H1 (cell line): Measurements from ENCODE around the gene THBS1. TPM values are rescaled to one million over a fixed set of nuclear protein-coding genes. Genes with fewer than 3 reads are reported as not detected.

Source experiments
- CTCF ChIA-PET: fragments of 300-600 bp; sonication (Branson Sonifier 250); formaldehyde crosslinking; loops from one replicate; lab custom pipeline; 2021; ENCODE audit not compliant: partially characterized antibody; lab: Charles Lee
- POLR2A ChIA-PET: fragments of 300-600 bp; sonication (Branson Sonifier 250); formaldehyde crosslinking; loops from one replicate; lab custom pipeline; 2021; ENCODE audit warnings: inconsistent platforms; ENCODE audit not compliant: partially characterized antibody; lab: Charles Lee
- DNase-seq, 2 experiments: peaks; one replicate each; pipeline versions ENCODE4 v3.0.0 to v3.0.0-alpha.2; 2010 to 2022; ENCODE audit warnings: low spot score in 2 of 2, low read depth in 1 of 2, mixed read lengths in 1 of 2
- FAIRE-seq: peaks from 2 replicates; lab custom pipeline; 2011; peaks lifted over from hg19 to GRCh38; lab: Jason Lieb, UNC
- H2AFZ ChIP-seq: 2 replicates; pipeline ENCODE4 v1.8.1; 2012; ENCODE audit warnings: low read length, inconsistent platforms
- H2AK5ac ChIP-seq: 2 replicates; pipeline ENCODE4 v1.6.1; 2013; ENCODE audit warnings: low read depth, low read length
- H2BK120ac ChIP-seq: replicated peaks from 2 replicates; pipeline ENCODE3; 2013; ENCODE audit warnings: low read depth, low read length, inconsistent platforms
- H2BK12ac ChIP-seq: 2 replicates; pipeline ENCODE4 v1.6.1; 2013; ENCODE audit warnings: low read depth, low read length
- H2BK15ac ChIP-seq: 2 replicates; pipeline ENCODE4 v1.6.1; 2013; ENCODE audit warnings: low read length
- H2BK20ac ChIP-seq: 2 replicates; pipeline ENCODE4 v1.6.1; 2013; ENCODE audit warnings: low read length
- H2BK5ac ChIP-seq: 2 replicates; pipeline ENCODE4 v1.6.1; 2013; ENCODE audit warnings: low read depth, low read length
- H3K14ac ChIP-seq: 2 replicates; pipeline ENCODE4 v1.6.1; 2013; ENCODE audit warnings: inconsistent platforms; ENCODE audit not compliant: insufficient read length
- H3K18ac ChIP-seq: 2 replicates; pipeline ENCODE4 v1.6.1; 2013; ENCODE audit warnings: low read length; ENCODE audit errors: extremely low read depth
- H3K23ac ChIP-seq: 2 replicates; pipeline ENCODE4 v1.6.1; 2013; ENCODE audit warnings: inconsistent platforms; ENCODE audit not compliant: insufficient read length
- H3K23me2 ChIP-seq: 2 replicates; pipeline ENCODE4 v1.6.1; 2013; ENCODE audit warnings: low read depth, low read length
- H3K27ac ChIP-seq: 2 replicates; pipeline ENCODE4 v1.6.1; 2011; ENCODE audit warnings: low read depth, low read length, inconsistent platforms
- H3K27me3 ChIP-seq, 4 experiments: replicated peaks in 1 of 4; 1 replicate in 1 of 4; 2 replicates in 3 of 4; pipeline versions ENCODE4 v1.6.1 to v1.8.1; 2011 to 2013; ENCODE audit warnings: low read length in 3 of 4, mild to moderate bottlenecking in 3 of 4, inconsistent platforms in 2 of 4, mixed read lengths in 2 of 4, moderate library complexity in 1 of 4; ENCODE audit not compliant: control insufficient read depth in 3 of 4, insufficient read depth in 3 of 4; ENCODE audit errors: extremely low read depth in 1 of 4
- H3K36me3 ChIP-seq, 4 experiments: 2 replicates each; pipeline versions ENCODE4 v1.6.1 to v1.8.1; 2011 to 2013; ENCODE audit warnings: mild to moderate bottlenecking in 4 of 4, low read length in 3 of 4, moderate library complexity in 2 of 4, control low read depth in 1 of 4, inconsistent platforms in 1 of 4; ENCODE audit not compliant: insufficient read depth in 4 of 4, control insufficient read depth in 2 of 4
- H3K4ac ChIP-seq: replicated peaks from 2 replicates; pipeline ENCODE3; 2013; ENCODE audit warnings: low read length, low read depth, mixed read lengths, inconsistent platforms; ENCODE audit not compliant: insufficient read length
- H3K4me1 ChIP-seq, 4 experiments: replicated peaks in 1 of 4; 1 replicate in 1 of 4; 2 replicates in 3 of 4; pipeline versions ENCODE4 v1.6.1 to v1.8.1; 2011 to 2013; ENCODE audit warnings: low read length in 3 of 4, inconsistent platforms in 2 of 4, mixed read lengths in 1 of 4; ENCODE audit not compliant: insufficient read depth in 4 of 4, control insufficient read depth in 3 of 4
- H3K4me2 ChIP-seq, 2 experiments: 2 replicates each; pipeline versions ENCODE4 v1.6.1 to v1.8.1; 2011 to 2013; ENCODE audit warnings: low read depth in 2 of 2, low read length in 2 of 2, control low read depth in 1 of 2, inconsistent platforms in 1 of 2, mild to moderate bottlenecking in 1 of 2; ENCODE audit not compliant: insufficient read depth in 1 of 2
- H3K4me3 ChIP-seq, 4 experiments: fragments of 200-600, 300-600 bp in 1 of 4; sonication (generic), shearing (Covaris generic), sonication (Bioruptor Twin) in 1 of 4; 2 replicates each; pipeline versions ENCODE4 v1.5.1 to v1.8.1; 2011 to 2016; ENCODE audit warnings: low read length in 4 of 4, low read depth in 3 of 4, control low read depth in 2 of 4, inconsistent platforms in 2 of 4, mild to moderate bottlenecking in 2 of 4, mixed read lengths in 1 of 4, moderate library complexity in 1 of 4; ENCODE audit not compliant: insufficient read depth in 2 of 4; ENCODE audit errors: extremely low read depth in 1 of 4
- H3K56ac ChIP-seq: replicated peaks from 2 replicates; pipeline ENCODE3; 2013; ENCODE audit warnings: low read depth, mild to moderate bottlenecking, mixed read lengths, low read length, inconsistent platforms; ENCODE audit not compliant: insufficient read length
- H3K79me1 ChIP-seq: 2 replicates; pipeline ENCODE4 v1.6.1; 2013; ENCODE audit warnings: low read depth, low read length, control low read depth
- H3K79me2 ChIP-seq, 2 experiments: 2 replicates each; pipeline versions ENCODE4 v1.6.1 to v1.8.1; 2012 to 2013; ENCODE audit warnings: low read length in 2 of 2, mild to moderate bottlenecking in 2 of 2, inconsistent platforms in 1 of 2; ENCODE audit not compliant: insufficient read depth in 2 of 2, control insufficient read depth in 1 of 2
- H3K9ac ChIP-seq, 4 experiments: replicated peaks in 1 of 4; 1 replicate in 1 of 4; 2 replicates in 3 of 4; pipeline versions ENCODE4 v1.6.1 to v1.8.1; 2011 to 2013; ENCODE audit warnings: low read depth in 3 of 4, low read length in 3 of 4, control low read depth in 2 of 4, mild to moderate bottlenecking in 2 of 4, moderate library complexity in 2 of 4, inconsistent platforms in 1 of 4; ENCODE audit errors: extremely low read depth in 1 of 4
- H3K9me3 ChIP-seq, 2 experiments: 2 replicates each; pipeline versions ENCODE4 v1.6.1 to v1.8.1; 2012 to 2013; ENCODE audit warnings: mild to moderate bottlenecking in 2 of 2, moderate library complexity in 2 of 2, control low read depth in 1 of 2, inconsistent platforms in 1 of 2, low read depth in 1 of 2, low read length in 1 of 2, mixed read lengths in 1 of 2; ENCODE audit not compliant: insufficient read depth in 2 of 2
- H4K20me1 ChIP-seq, 2 experiments: replicated peaks in 1 of 2; 2 replicates each; pipeline versions ENCODE3 to v1.8.1; 2011 to 2013; ENCODE audit warnings: inconsistent platforms in 2 of 2, low read length in 2 of 2, mild to moderate bottlenecking in 1 of 2; ENCODE audit not compliant: insufficient read depth in 2 of 2, control insufficient read depth in 1 of 2
- H4K5ac ChIP-seq: 2 replicates; pipeline ENCODE4 v1.6.1; 2013; ENCODE audit warnings: low read length, low read depth, mixed read lengths, inconsistent platforms; ENCODE audit not compliant: insufficient read length
- H4K8ac ChIP-seq: 2 replicates; pipeline ENCODE4 v1.8.0; 2013; ENCODE audit warnings: mild to moderate bottlenecking, moderate library complexity, low read length, inconsistent platforms; ENCODE audit not compliant: insufficient read depth; ENCODE audit errors: extremely low read depth
- H4K91ac ChIP-seq: replicated peaks from 2 replicates; pipeline ENCODE3; 2013; ENCODE audit warnings: low read length, mixed read lengths, inconsistent platforms; ENCODE audit not compliant: insufficient read length
- GABPA ChIP-seq: IDR thresholded peaks from 2 replicates; pipeline ENCODE4 v1.6.1; 2011; ENCODE audit warnings: mild to moderate bottlenecking, low read length, moderate library complexity, borderline replicate concordance; ENCODE audit not compliant: insufficient read depth
- POLR2A ChIP-seq, 2 experiments: IDR thresholded peaks; 1 replicate in 1 of 2; 2 replicates in 1 of 2; pipeline ENCODE4 v1.6.1; 2011; ENCODE audit warnings: low read depth in 2 of 2, low read length in 2 of 2, mild to moderate bottlenecking in 2 of 2; ENCODE audit errors: control extremely low read depth in 1 of 2
- POLR2AphosphoS5 ChIP-seq: IDR thresholded peaks from 2 replicates; pipeline ENCODE4 v1.6.1; 2011; ENCODE audit warnings: low read depth, low read length
- whole genome bisulfite sequencing, 2 experiments: shearing (Covaris generic) in 1 of 2; methylation state at CpG; one replicate each; pipeline versions ENCODE4 v1.1.6 to v1.1.7; 2013 to 2015; ENCODE audit warnings: low lambda C conversion rate in 2 of 2, mixed read lengths in 2 of 2, inconsistent platforms in 1 of 2, low coverage in 1 of 2, missing lambda C conversion rate in 1 of 2; ENCODE audit not compliant: insufficient replicate concordance in 2 of 2, insufficient coverage in 1 of 2, insufficient read length in 1 of 2; ENCODE audit errors: extremely low coverage in 1 of 2, missing lambda C conversion rate in 1 of 2; 5-methylcytosine and 5-hydroxymethylcytosine counted together
- polyA plus RNA-seq, 7 experiments: library from polyadenylated mRNA; depleted of rRNA in 3 of 7; stranded (reverse) in 5 of 7; unstranded in 2 of 7; fragments of >200 nt in 5 of 7; fragments of 200-250 nt in 2 of 7; gene quantifications; 1 replicate in 5 of 7; 2 replicates in 1 of 7; 4 replicates in 1 of 7; pipeline versions ENCODE4 v1.2.1 to v1.2.3, GENCODE V29; 2011 to 2013; ENCODE audit warnings: missing spikeins in 2 of 7, mixed read lengths in 2 of 7
- total RNA-seq: library from RNA; stranded (reverse); fragmentation: NEBNext Ultra II Directional; extraction: Animal tissue kit (Norgen Biotek cat#: 25700); gene quantifications from 2 replicates; pipeline ENCODE4 v1.2.1, GENCODE V29; 2021

The THBS1 gene
- total and polyA plus RNA-seq, 2 of the 8 experiments (the other 6 are each of a cell fraction or from before 2014, with no cell fraction given), result 10.3 to 63.3 TPM

DNA sequence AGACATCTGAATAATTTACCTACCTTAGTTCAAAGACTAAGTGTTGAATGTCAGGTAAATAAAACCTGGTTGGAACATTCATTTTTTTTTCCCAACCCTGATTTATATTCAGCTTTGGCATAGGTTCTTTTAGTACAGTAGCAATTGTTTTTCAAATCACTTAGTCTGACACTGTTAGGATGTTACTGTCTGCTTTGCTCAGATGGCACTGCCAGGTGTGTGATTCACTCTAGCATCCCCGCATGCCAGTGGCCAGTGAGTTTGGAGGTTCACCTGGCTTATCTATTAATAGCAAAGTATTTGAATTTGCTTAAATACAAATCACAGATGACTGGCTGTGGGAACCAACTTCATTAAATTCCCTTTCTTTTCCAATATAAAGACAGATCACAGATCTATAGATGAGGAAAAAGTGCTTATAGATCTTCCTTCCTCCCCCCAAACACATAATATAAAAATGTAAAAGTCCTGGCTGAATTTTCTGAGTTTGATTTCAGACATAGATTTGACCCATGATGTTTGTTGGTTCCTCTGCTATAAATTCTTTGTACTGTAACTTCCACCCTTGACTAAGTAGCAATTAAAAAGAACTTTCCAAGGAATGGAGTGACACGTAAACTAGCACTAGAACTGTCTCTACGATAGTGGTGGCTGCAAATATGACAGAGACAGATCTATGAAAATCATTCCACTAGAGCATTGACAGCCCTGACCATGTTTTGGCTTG lies 3.9 kb downstream of the THBS1 start:
- Histone ChIP-seq H3K4me3 (no peak overlapping the region), H3K23me2 (peaks cover 9% of the 10 kb centered on the region), H3K36me3 (peaks cover 47 to 73% (median 65%) of the 10 kb centered on the region in 4 experiments), H3K23ac (no peak overlapping the region), H2AFZ (no peak overlapping the region), H3K27ac (no peak overlapping the region), H3K9me3 (no peaks in the 10 kb centered on the region), H3K14ac (no peak overlapping the region), H2BK12ac (no peak overlapping the region), H3K4me1 (peaks cover 4 to 14% (median 9%) of the 10 kb centered on the region in 4 experiments), H4K20me1 (peaks cover 0 to 2% of the 10 kb centered on the region in 2 experiments), H4K8ac (no peak overlapping the region), H2BK5ac (no peak overlapping the region), H2AK5ac (no peak overlapping the region), H3K79me1 (0 out of 2 replicates have a peak, but pooled peaks cover 3% of the 10 kb centered on the region), H3K9ac (no peak overlapping the region; a peak in 1 of 7 replicates), H4K91ac (no peak overlapping the region), H3K27me3 (no peaks in the 10 kb centered on the region; a peak in 1 of 7 replicates), H2BK15ac (no peak overlapping the region), H4K5ac (no peak overlapping the region), H3K4me2 (no peak overlapping the region), H3K56ac (no peak overlapping the region), H3K79me2 (peaks cover 0 to 20% of the 10 kb centered on the region in 2 experiments; a peak in 2 of 4 replicates), H2BK20ac (no peak overlapping the region), H3K18ac (no peak overlapping the region), H3K4ac (no peak overlapping the region), H2BK120ac (no peak overlapping the region)
- POLR2A ChIA-PET, result interaction anchor here (2.4 to 6.3 kb wide), 3 partner anchors 10 to 14 kb away, joined by 18 to 117 read pairs (median 22); no protein-coding TSS in a partner anchor
- CTCF ChIA-PET, result interaction anchor here (0.6 to 1.7 kb wide), 6 partner anchors 10 to 864 kb away, joined by 3 to 7 read pairs (median 3); no protein-coding TSS in a partner anchor
- FAIRE-seq (no peak), DNase-seq (no peak)
- TF ChIP-seq POLR2AphosphoS5 (peak; percentile 59; the same call in 1 of the 2 replicates), GABPA (no peak), POLR2A (IDR thresholded peaks at IDR 0.05; ENCODE audit: control extremely low read depth in 1 of 2, low read depth in 2 of 2, low read length in 2 of 2) (peak; percentile 28 to 85; a peak in 2 of 3 replicates)
- WGBS, 2 experiments, result 89% methylated on average over 3 of the region's 3 CpGs; no CpG with 5 or more reads in 1 of the 2 experiments
